ENCODE results near the gene CASK. TPM values are rescaled to one million over a fixed set of nuclear protein-coding genes. Genes with fewer than 3 reads are reported as not detected.

The CASK gene
- polyA plus RNA-seq, 1 donor from 2014 or later: 58.3 TPM

GRCh38 chrX:41666251-41666650 is 257.1 kb downstream of the CASK start:
- Histone ChIP-seq H3K4me2 (ENCODE audit: low read length) (no peak overlapping the region), H3F3A (ENCODE audit: insufficient read depth, low read length, poor library complexity, severe bottlenecking) (no peaks in the 10 kb centered on the region), H3K36me3 (ENCODE audit: insufficient read depth, low read length) (no peaks in the 10 kb centered on the region), H2AFZ (ENCODE audit: low read depth, low read length) (no peak overlapping the region), H3K79me2 (replicated peaks; ENCODE audit: insufficient read depth, low read length) (no peaks in the 10 kb centered on the region), H3K27me3 (ENCODE audit: insufficient read depth, low read depth, low read length) (no peaks in the 10 kb centered on the region), H3K9me2 (ENCODE audit: insufficient read depth, low read length) (no peaks in the 10 kb centered on the region), H3K9me3 (ENCODE audit: low read length) (no peaks in the 10 kb centered on the region), H3K27ac (ENCODE audit: low read length) (no peak overlapping the region), H3K4me3 (ENCODE audit: low read length) (no peak overlapping the region), H4K20me1 (ENCODE audit: insufficient read depth) (no peaks in the 10 kb centered on the region), H3K9ac (ENCODE audit: low read length) (no peak overlapping the region)
- TF ChIP-seq REST (IDR thresholded peaks at IDR 0.05; ENCODE audit: borderline replicate concordance): no peak

GRCh38 chrX:41665686-41666085 is 257.7 kb downstream of the CASK start:
- no peak for TF ChIP-seq MXI1 (conservative IDR thresholded peaks at IDR 0.05; ENCODE audit: poor library complexity, severe bottlenecking)
- no peak for TF ChIP-seq CTCF (IDR thresholded peaks at IDR 0.05; ENCODE audit: poor library complexity, severe bottlenecking)
- no peak for TF ChIP-seq EZH2 (IDR thresholded peaks at IDR 0.05; ENCODE audit: borderline replicate concordance, insufficient read depth, low read length, poor library complexity, severe bottlenecking)
- TF ChIP-seq REST (IDR thresholded peaks at IDR 0.05; ENCODE audit: borderline replicate concordance): no peak
- Histone ChIP-seq H3F3A (ENCODE audit: insufficient read depth, low read length, poor library complexity, severe bottlenecking) (no peaks in the 10 kb centered on the region), H3K4me3 (ENCODE audit: low read length) (no peak overlapping the region), H2AFZ (ENCODE audit: low read depth, low read length) (no peak overlapping the region), H3K27ac (ENCODE audit: low read length) (no peak overlapping the region), H3K9me2 (ENCODE audit: insufficient read depth, low read length) (no peaks in the 10 kb centered on the region), H3K9me3 (ENCODE audit: low read length) (no peaks in the 10 kb centered on the region), H3K36me3 (ENCODE audit: insufficient read depth, low read length) (no peaks in the 10 kb centered on the region), H3K9ac (ENCODE audit: low read length) (no peak overlapping the region), H3K79me2 (replicated peaks; ENCODE audit: insufficient read depth, low read length) (no peaks in the 10 kb centered on the region), H3K27me3 (ENCODE audit: insufficient read depth, low read depth, low read length) (no peaks in the 10 kb centered on the region), H3K4me2 (ENCODE audit: low read length) (no peak overlapping the region), H4K20me1 (ENCODE audit: insufficient read depth) (no peaks in the 10 kb centered on the region)
